K562 (cell line): ENCODE measurements around the gene PCNX3. TPM values are rescaled to one million over a fixed set of nuclear protein-coding genes. Genes with fewer than 3 reads are reported as not detected.

Source experiments
- ATAC-seq: fragments of 200-7000 bp; cut with Tn5 transposase; 3 replicates; pipeline ENCODE4 v1.9.1; 2020; ENCODE audit warnings: moderate library complexity
- BruUV-seq: library from RNA; stranded (reverse); fragments of 400-500 nt; replicated peaks from 2 replicates; lab custom pipeline; 2021; lab: Mats Ljungman, UMichigan
- CTCF ChIA-PET: fragments of 300-600 bp; formaldehyde crosslinking; extraction: SDS; loops from one replicate; lab custom pipeline; 2021; ENCODE audit warnings: low intra/inter-chr PET ratio; lab: Yijun Ruan, JAX
- POLR2A ChIA-PET: fragments of 300-600, 350-650 bp; sonication (Branson Sonifier 250); formaldehyde crosslinking; extraction: SDS; loops from one replicate; lab custom pipeline; 2021; ENCODE audit warnings: antibody characterized with exemption, inconsistent platforms; lab: Yijun Ruan, JAX
- DNase-seq, 4 experiments: peaks; one replicate each; pipeline versions ENCODE4 v3.0.0 to v3.0.0-alpha.2; 2011 to 2018; ENCODE audit warnings: low spot score in 3 of 4, mixed read lengths in 3 of 4; ENCODE audit errors: extremely low read depth in 1 of 4
- FAIRE-seq: peaks from 2 replicates; lab custom pipeline; 2011; peaks lifted over from hg19 to GRCh38; lab: Jason Lieb, UNC
- H2AFZ ChIP-seq: 2 replicates; pipeline ENCODE4 v1.6.0; 2011; ENCODE audit warnings: low read depth, low read length, control low read depth, inconsistent platforms
- H3K27ac ChIP-seq: fragments of 200-600 bp; 3 replicates; pipeline ENCODE4 v1.8.0; 2011; ENCODE audit warnings: low read depth, mild to moderate bottlenecking, control low read depth, inconsistent platforms, low read length, moderate library complexity, mixed read lengths; ENCODE audit errors: extremely low read depth
- H3K27me3 ChIP-seq, 2 experiments: fragments of 300-600 bp in 1 of 2; 2 replicates in 1 of 2; 3 replicates in 1 of 2; pipeline versions ENCODE4 v1.6.0 to v1.8.0; 2011; ENCODE audit warnings: inconsistent platforms in 2 of 2, low read length in 2 of 2, mild to moderate bottlenecking in 1 of 2, mixed read lengths in 1 of 2, moderate library complexity in 1 of 2; ENCODE audit not compliant: control insufficient read depth in 2 of 2, insufficient read depth in 2 of 2
- H3K36me3 ChIP-seq: fragments of 300-600 bp; 3 replicates; pipeline ENCODE4 v1.8.0; 2011; ENCODE audit warnings: mild to moderate bottlenecking, low read length, inconsistent platforms; ENCODE audit not compliant: control insufficient read depth, insufficient read depth
- H3K4me1 ChIP-seq, 2 experiments: fragments of 200-600 bp in 1 of 2; replicated peaks in 1 of 2; 2 replicates in 1 of 2; 3 replicates in 1 of 2; pipeline versions ENCODE4 v1.5.1 to v1.8.0; 2011; ENCODE audit warnings: inconsistent platforms in 2 of 2, low read length in 2 of 2, mild to moderate bottlenecking in 1 of 2, mixed read lengths in 1 of 2, moderate library complexity in 1 of 2; ENCODE audit not compliant: control insufficient read depth in 2 of 2, insufficient read depth in 2 of 2
- H3K4me2 ChIP-seq: 2 replicates; pipeline ENCODE4 v1.6.1; 2011; ENCODE audit warnings: low read length, control low read depth, inconsistent platforms, mixed read lengths; ENCODE audit not compliant: insufficient read depth
- H3K4me3 ChIP-seq: fragments of 200-600 bp; sonication (generic), shearing (Covaris generic); 2 replicates; pipeline ENCODE4 v1.5.1; 2016; ENCODE audit warnings: control low read depth, inconsistent platforms
- H3K79me2 ChIP-seq: fragments of 200-600 bp; 3 replicates; pipeline ENCODE4 v1.8.0; 2011; ENCODE audit warnings: low read length, inconsistent platforms; ENCODE audit not compliant: control insufficient read depth, insufficient read depth
- H3K9ac ChIP-seq, 2 experiments: 2 replicates each; pipeline versions ENCODE4 v1.6.0 to v1.6.1; 2011; ENCODE audit warnings: low read depth in 2 of 2, low read length in 2 of 2, control low read depth in 1 of 2, inconsistent platforms in 1 of 2, mild to moderate bottlenecking in 1 of 2, mixed read lengths in 1 of 2; ENCODE audit not compliant: insufficient read depth in 1 of 2
- H3K9me1 ChIP-seq: one replicate; pipeline ENCODE4 v1.6.0; 2011; ENCODE audit warnings: inconsistent platforms, mild to moderate bottlenecking, low read length, moderate library complexity; ENCODE audit not compliant: control insufficient read depth, insufficient read depth
- H3K9me3 ChIP-seq: replicated peaks from 2 replicates; pipeline ENCODE4 v1.5.1; 2011; ENCODE audit warnings: low read depth, low read length, inconsistent platforms; ENCODE audit not compliant: control insufficient read depth, insufficient read depth
- H4K20me1 ChIP-seq: replicated peaks from 2 replicates; pipeline ENCODE4 v1.6.1; 2011; ENCODE audit warnings: low read length, inconsistent platforms, mixed read lengths; ENCODE audit not compliant: control insufficient read depth, insufficient read depth
- CREB3L1 ChIP-seq: fragments of 450-650 bp; IDR thresholded peaks from 2 replicates; pipeline ENCODE4 v1.6.1; 2014; ENCODE audit warnings: low read depth, mild to moderate bottlenecking, moderate library complexity, borderline replicate concordance
- E2F1 ChIP-seq: sonication (generic); formaldehyde crosslinking; IDR thresholded peaks from 2 replicates; pipeline ENCODE4 v1.8.1; 2023; ENCODE audit warnings: mild to moderate bottlenecking, missing genetic modification reagents, moderate library complexity
- EHMT2 ChIP-seq: fragments of 450-650 bp; IDR thresholded peaks from 2 replicates; pipeline ENCODE4 v1.6.1; 2018; ENCODE audit warnings: antibody characterized with exemption
- GTF2F1 ChIP-seq: IDR thresholded peaks from 2 replicates; pipeline ENCODE4 v1.6.1; 2011; ENCODE audit warnings: low read depth, low read length, improper control_type of control experiment
- RBFOX2 ChIP-seq: fragments of 200-400 bp; formaldehyde crosslinking; IDR thresholded peaks from 2 replicates; pipeline ENCODE4 v1.6.1; 2017; ENCODE audit warnings: low read depth, mild to moderate bottlenecking, low read length, moderate library complexity
- TEAD1 ChIP-seq, 2 experiments: fragments of 450-650 bp in 1 of 2; sonication (generic) in 1 of 2; formaldehyde crosslinking; IDR thresholded peaks; 2 replicates each; pipeline versions ENCODE4 v1.4.0 to v1.8.0; 2020 to 2022; ENCODE audit warnings: mild to moderate bottlenecking in 2 of 2, missing genetic modification reagents in 1 of 2
- ZBTB11 ChIP-seq, 3 experiments: fragments of 200-800 bp in 1 of 3; fragments of 250-450 bp in 1 of 3; fragments of 450-650 bp in 1 of 3; sonication (Bioruptor Pico) in 1 of 3; sonication (Bioruptor generic) in 1 of 3; formaldehyde crosslinking in 1 of 3; IDR thresholded peaks; 2 replicates each; pipeline versions ENCODE4 v1.6.1 to v1.8.0; 2016 to 2022; ENCODE audit warnings: mild to moderate bottlenecking in 2 of 3, missing genetic modification characterization in 2 of 3, missing compliant biosample characterization in 1 of 3, moderate library complexity in 1 of 3
- ZNF551 ChIP-seq: fragments of 250-450 bp; sonication (Bioruptor Pico); IDR thresholded peaks from 2 replicates; pipeline ENCODE4 v1.5.0; 2021; ENCODE audit warnings: mild to moderate bottlenecking, moderate library complexity
- ZNF778 ChIP-seq: fragments of 450-650 bp; formaldehyde crosslinking; IDR thresholded peaks from 2 replicates; pipeline ENCODE4 v1.4.0; 2020; ENCODE audit warnings: mild to moderate bottlenecking, moderate library complexity
- WGBS: fragments of 100-300 bp; shearing (Covaris generic); methylation state at CpG from one replicate; pipeline ENCODE4 v1.1.6; 2016; ENCODE audit warnings: low coverage, mixed read lengths; ENCODE audit not compliant: insufficient coverage; ENCODE audit errors: missing lambda C conversion rate; 5-methylcytosine and 5-hydroxymethylcytosine counted together
- in situ Hi-C: fragments of 300-500 bp; cut with MboI; formaldehyde crosslinking; loops from 4 replicates; pipeline ENCODE4 v1.15.0; 2018; ENCODE audit warnings: inconsistent platforms, mixed read lengths
- intact Hi-C: fragments of 100-400 bp; cut with micrococcal nuclease; formaldehyde crosslinking; loops from 2 replicates; pipeline ENCODE4 v1.14.2; 2022
- polyA plus RNA-seq, 8 experiments: library from polyadenylated mRNA; depleted of rRNA in 4 of 8; stranded (reverse) in 5 of 8; unstranded in 3 of 8; fragments of >200 nt; fragmentation: Nextera tagmentation in 2 of 8; fragmentation: Illumina TruSeq in 1 of 8; extraction: Ambion mirVana in 2 of 8; extraction: Trizol in 1 of 8; gene quantifications; 2 replicates each; pipeline versions ENCODE4 v1.2.1 to v1.2.3, GENCODE V29; 2011 to 2014; ENCODE audit warnings: inconsistent platforms in 1 of 8, missing spikeins in 1 of 8
- total RNA-seq, 7 experiments: library from RNA; depleted of rRNA in 6 of 7; stranded (reverse); fragments of >200 nt in 6 of 7; fragmentation: Illumina TruSeq in 2 of 7; extraction: Trizol in 2 of 7; gene quantifications; 2 replicates each; pipeline versions ENCODE4 v1.2.1 to v1.2.3, GENCODE V29; 2011 to 2021; ENCODE audit warnings: low replicate concordance in 1 of 7

The PCNX3 gene
- total and polyA plus RNA-seq, 9 of the 15 experiments (the other 6 are each of a cell fraction or from before 2014, with no cell fraction given) = 0.11 to 47.8 (median 12.8) TPM

- H3K4me3 ChIP-seq = no peak overlapping the region
- in situ Hi-C loops = no loop called here
- no peak for FAIRE-seq
- TF ChIP-seq GTF2F1 (no peak), RBFOX2 (0 out of 2 replicates have a peak, but pooled peaks have one; percentile 24), CREB3L1 (no peak), ZBTB11 (CRISPR knock-in tag; IDR thresholded peaks at IDR 0.05) (no peak), ZNF551 (CRISPR knock-in tag) (no peak), EHMT2 (no peak), E2F1 (CRISPR knock-in tag) (no peak), TEAD1 (CRISPR knock-in tag; IDR thresholded peaks at IDR 0.05) (no peak), ZNF778 (CRISPR knock-in tag) (no peak)
- TF ChIP-seq, all 486 proteins: peak for 1
- Histone ChIP-seq H3K9me3 (no peaks in the 10 kb centered on the region), H3K79me2 (peaks cover 20% of the 10 kb centered on the region), H4K20me1 (peaks cover 3% of the 10 kb centered on the region; the same call in 1 of the 2 replicates), H2AFZ (no peak overlapping the region), H3K27me3 (no peaks in the 10 kb centered on the region), H3K4me1 (peaks cover 32 to 90% of the 10 kb centered on the region in 2 experiments), H3K9me1 (peaks cover 4% of the 10 kb centered on the region), H3K4me2 (no peak overlapping the region), H3K9ac (peak overlapping the region in 1 of 2 experiments; percentile 73; a peak in 2 of 4 replicates), H3K36me3 (peaks cover 68% of the 10 kb centered on the region; the same call in 2 of the 3 replicates), H3K27ac (no peak overlapping the region)
- ATAC-seq (no peak), DNase-seq (no peak)
- BruUV-seq = no TSS peak
- POLR2A ChIA-PET = interaction anchor here (0.9 to 6.2 kb wide), 2 partner anchors 11 to 48 kb away, joined by 3 to 56 read pairs; no protein-coding TSS in a partner anchor
- 92% methylated on average over 27 of the region's 35 CpGs for WGBS
- CTCF ChIA-PET = no interaction called here
- intact Hi-C loops = no loop called here
These were observed 25.1 kb downstream of the PCNX3 start for GRCh38 chr11:65640483-65641296.
